HL-60 (cell line): Measurements from ENCODE around the gene BICDL2.

ENCODE experiments used
- DNase-seq, 2 experiments: peaks; one replicate each; pipeline ENCODE4 v3.0.0-alpha.2; 2010 to 2020; ENCODE audit warnings: low read depth in 1 of 2, low spot score in 1 of 2
- H3K27ac ChIP-seq: fragments of 250-450 bp; sonication (Bioruptor Pico); replicated peaks from 2 replicates; pipeline ENCODE4 v1.5.1; 2020; ENCODE audit warnings: mild to moderate bottlenecking, moderate library complexity
- H3K27me3 ChIP-seq: fragments of 250-450 bp; sonication (Bioruptor Pico); 2 replicates; pipeline ENCODE4 v1.5.1; 2021; ENCODE audit warnings: mild to moderate bottlenecking, moderate library complexity; ENCODE audit not compliant: insufficient read depth, poor library complexity, severe bottlenecking
- H3K4me3 ChIP-seq: replicated peaks from 2 replicates; pipeline ENCODE4 v1.5.1; 2011; ENCODE audit warnings: mild to moderate bottlenecking, control low read depth, low read length; ENCODE audit not compliant: insufficient read depth
- CTCF ChIP-seq: IDR thresholded peaks from one replicate; pipeline ENCODE4 v1.5.1; 2011; ENCODE audit warnings: low read length, control low read depth, inconsistent platforms; ENCODE audit not compliant: insufficient read depth
- GABPA ChIP-seq: IDR thresholded peaks from 2 replicates; pipeline ENCODE4 v1.6.1; 2012; ENCODE audit warnings: low read depth
- POLR2AphosphoS5 ChIP-seq: IDR thresholded peaks from 2 replicates; pipeline ENCODE4 v1.6.1; 2012; ENCODE audit warnings: low read depth
- REST ChIP-seq: IDR thresholded peaks from 2 replicates; pipeline ENCODE4 v1.6.1; 2012; ENCODE audit warnings: low read depth; ENCODE audit not compliant: insufficient replicate concordance
- SPI1 ChIP-seq: IDR thresholded peaks from 2 replicates; pipeline ENCODE4 v1.6.1; 2012; ENCODE audit warnings: low read depth, mild to moderate bottlenecking, borderline replicate concordance

Gene BICDL2

GRCh38 chr16:3044708-3045107, 8.0 kb upstream of the BICDL2 start:
- TF ChIP-seq REST: no peak
- TF ChIP-seq CTCF: no peak
- no peak for TF ChIP-seq POLR2AphosphoS5
- no peak for TF ChIP-seq SPI1
- no peak for TF ChIP-seq GABPA
- no peak overlapping the region for H3K4me3 ChIP-seq
- H3K27me3 ChIP-seq: peaks cover 5% of the 10 kb centered on the region
- no peak for DNase-seq
- no peak overlapping the region for H3K27ac ChIP-seq

- peak in 1 of 2 experiments; percentile 36 for DNase-seq
- H3K4me3 ChIP-seq: no peak overlapping the region
- no peak for TF ChIP-seq REST
- H3K27me3 ChIP-seq: peaks cover 16% of the 10 kb centered on the region
- no peak overlapping the region for H3K27ac ChIP-seq
These were observed 5.6 kb upstream of the BICDL2 start for GRCh38 chr16:3042376-3042775.

- TF ChIP-seq SPI1 (no peak), CTCF (no peak), REST (no peak), POLR2AphosphoS5 (no peak), GABPA (no peak)
- Histone ChIP-seq H3K27me3 (peaks cover 35% of the 10 kb centered on the region), H3K4me3 (no peak overlapping the region), H3K27ac (no peak overlapping the region)
- no peak for DNase-seq
These were observed 2.2 kb upstream of the BICDL2 start for GRCh38 chr16:3038896-3039295.

- peaks cover 41% of the 10 kb centered on the region for H3K27me3 ChIP-seq
- no peak for TF ChIP-seq SPI1
- TF ChIP-seq GABPA: no peak
- no peak for TF ChIP-seq POLR2AphosphoS5
- TF ChIP-seq CTCF: no peak
- TF ChIP-seq REST: no peak
- H3K27ac ChIP-seq: no peak overlapping the region
- no peak overlapping the region for H3K4me3 ChIP-seq
- peak in 1 of 2 experiments; percentile 50 for DNase-seq
These were observed 1.5 kb upstream of the BICDL2 start for GRCh38 chr16:3038256-3038655.
